ENCODE results near the gene RNF150. TPM values are rescaled to one million over a fixed set of nuclear protein-coding genes. Genes with fewer than 3 reads are reported as not detected.

RNF150 gene
- total and polyA plus RNA-seq, 8 donors = 1.9 to 15.2 (median 14.1) TPM

DNA sequence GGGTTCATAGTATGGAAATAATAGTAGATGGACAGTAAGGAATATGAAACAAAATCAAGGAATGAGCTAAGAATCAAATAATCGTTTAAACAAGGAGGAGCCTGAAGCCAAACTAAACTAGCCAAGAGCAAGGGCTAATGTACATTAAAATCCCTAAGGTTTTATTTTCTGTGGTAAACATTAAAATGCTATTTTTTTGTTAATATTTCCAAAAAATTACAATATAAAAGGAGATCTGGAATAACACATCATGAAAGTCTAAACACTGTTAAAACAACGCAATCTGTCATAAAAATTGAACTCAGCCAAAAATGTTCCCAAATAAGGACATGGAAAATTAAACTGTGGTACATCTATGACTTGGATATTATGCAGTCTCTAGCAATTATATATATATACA is 188.2 kb downstream of the RNF150 start:
- intact Hi-C loops (cut with DNase I) = no loop called here
- Histone ChIP-seq H3K4me3 (no peak overlapping the region), H3K36me3 (no peaks in the 10 kb centered on the region), H3K27me3 (no peaks in the 10 kb centered on the region), H3K4me1 (no peaks in the 10 kb centered on the region), H3K9me3 (no peaks in the 10 kb centered on the region), H3K27ac (no peak overlapping the region)
- ATAC-seq = no peak
- DNase-seq = no peak
- TF ChIP-seq, protein P1, sequence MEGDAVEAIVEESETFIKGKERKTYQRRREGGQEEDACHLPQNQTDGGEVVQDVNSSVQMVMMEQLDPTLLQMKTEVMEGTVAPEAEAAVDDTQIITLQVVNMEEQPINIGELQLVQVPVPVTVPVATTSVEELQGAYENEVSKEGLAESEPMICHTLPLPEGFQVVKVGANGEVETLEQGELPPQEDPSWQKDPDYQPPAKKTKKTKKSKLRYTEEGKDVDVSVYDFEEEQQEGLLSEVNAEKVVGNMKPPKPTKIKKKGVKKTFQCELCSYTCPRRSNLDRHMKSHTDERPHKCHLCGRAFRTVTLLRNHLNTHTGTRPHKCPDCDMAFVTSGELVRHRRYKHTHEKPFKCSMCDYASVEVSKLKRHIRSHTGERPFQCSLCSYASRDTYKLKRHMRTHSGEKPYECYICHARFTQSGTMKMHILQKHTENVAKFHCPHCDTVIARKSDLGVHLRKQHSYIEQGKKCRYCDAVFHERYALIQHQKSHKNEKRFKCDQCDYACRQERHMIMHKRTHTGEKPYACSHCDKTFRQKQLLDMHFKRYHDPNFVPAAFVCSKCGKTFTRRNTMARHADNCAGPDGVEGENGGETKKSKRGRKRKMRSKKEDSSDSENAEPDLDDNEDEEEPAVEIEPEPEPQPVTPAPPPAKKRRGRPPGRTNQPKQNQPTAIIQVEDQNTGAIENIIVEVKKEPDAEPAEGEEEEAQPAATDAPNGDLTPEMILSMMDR (IDR thresholded peaks at IDR 0.05) = no peak

DNA sequence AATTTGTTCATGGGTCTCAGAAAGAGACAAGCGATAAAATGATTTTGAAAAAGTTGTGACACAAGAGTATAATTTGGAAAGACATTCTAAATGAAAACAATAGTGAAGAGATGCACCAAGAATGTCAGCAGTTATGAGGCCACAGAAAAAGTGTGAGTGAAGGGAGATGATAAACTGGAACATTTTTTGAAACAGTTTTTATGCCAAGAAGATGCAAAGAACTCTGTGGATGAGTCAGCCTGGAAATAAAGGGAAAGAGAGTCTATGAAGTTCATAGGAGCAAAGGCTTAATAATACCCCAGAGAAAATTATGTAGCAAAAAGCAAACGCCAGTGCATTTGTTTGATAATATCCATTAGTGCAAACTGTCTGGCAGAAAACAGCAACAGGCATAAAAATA is 188.7 kb downstream of the RNF150 start:
- ATAC-seq (no peak), DNase-seq (no peak)
- H3K9me3 ChIP-seq = no peaks in the 10 kb centered on the region
- no peak overlapping the region for H3K27ac ChIP-seq
- no peaks in the 10 kb centered on the region for H3K27me3 ChIP-seq
- TF ChIP-seq, protein P1 (IDR thresholded peaks at IDR 0.05) = no peak
- H3K4me1 ChIP-seq = no peaks in the 10 kb centered on the region
- intact Hi-C loops (cut with DNase I) = no loop called here
- H3K4me3 ChIP-seq = no peak overlapping the region
- H3K36me3 ChIP-seq = no peaks in the 10 kb centered on the region

DNA sequence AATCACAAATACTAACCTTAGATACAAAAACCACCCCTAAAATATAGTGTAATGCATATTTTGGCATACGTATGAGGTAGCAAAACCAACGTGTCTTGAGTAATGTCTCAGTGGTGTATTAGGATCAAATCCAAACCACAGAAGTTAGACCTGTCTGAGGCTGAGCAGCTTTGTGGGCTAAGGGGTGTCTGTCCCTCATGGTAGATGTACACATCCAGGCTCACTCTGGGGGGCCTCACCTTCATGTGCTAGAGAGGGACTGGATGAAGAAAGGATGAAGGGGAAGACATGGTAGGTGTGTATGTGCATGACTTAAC is 189.1 kb downstream of the RNF150 start:
- Histone ChIP-seq H3K36me3 (no peaks in the 10 kb centered on the region), H3K27ac (no peak overlapping the region), H3K9me3 (no peaks in the 10 kb centered on the region), H3K4me3 (no peak overlapping the region), H3K4me1 (no peaks in the 10 kb centered on the region), H3K27me3 (no peaks in the 10 kb centered on the region)
- DNase-seq (no peak), ATAC-seq (no peak)
- intact Hi-C loops (cut with DNase I) = no loop called here
- TF ChIP-seq, protein P1 (IDR thresholded peaks at IDR 0.05) = no peak

DNA sequence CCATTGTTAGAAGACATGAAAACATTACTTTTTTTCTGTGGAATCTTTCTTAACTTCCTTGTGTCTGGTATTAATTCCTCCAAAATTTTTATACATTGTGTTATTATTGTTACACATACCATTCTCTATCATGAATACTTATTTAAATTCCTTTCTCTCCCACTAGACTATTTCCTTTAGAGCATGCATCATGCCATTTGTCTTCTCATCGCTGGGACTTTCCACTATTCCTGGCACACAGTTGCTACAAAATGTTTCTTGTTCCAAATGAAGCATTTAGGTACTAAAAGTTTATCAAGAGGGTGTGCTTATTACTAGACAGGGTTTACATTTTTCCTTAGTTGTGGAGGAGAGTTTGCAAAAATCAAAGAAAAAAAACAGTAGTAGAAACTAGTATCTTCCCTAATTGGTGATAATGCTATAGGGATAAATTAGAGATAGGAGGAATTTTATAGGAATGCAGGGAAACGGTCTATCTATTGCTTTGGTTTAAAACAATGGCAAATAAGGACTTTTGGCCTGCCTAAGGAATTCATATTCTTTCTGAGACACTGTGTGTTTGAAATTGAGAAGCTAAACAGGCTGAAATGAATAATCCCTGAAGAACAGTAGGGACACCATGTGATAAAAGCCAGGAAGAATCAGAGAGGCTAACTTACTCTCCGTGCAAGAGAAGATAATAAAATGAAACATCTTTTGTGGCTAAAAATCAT is 189.6 kb downstream of the RNF150 start:
- H3K4me1 ChIP-seq = no peaks in the 10 kb centered on the region
- ATAC-seq (no peak), DNase-seq (no peak)
- no peaks in the 10 kb centered on the region for H3K27me3 ChIP-seq
- TF ChIP-seq, protein P1 (IDR thresholded peaks at IDR 0.05) = no peak
- no peak overlapping the region for H3K27ac ChIP-seq
- intact Hi-C loops (cut with DNase I) = no loop called here
- no peak overlapping the region for H3K4me3 ChIP-seq
- H3K36me3 ChIP-seq = no peaks in the 10 kb centered on the region
- no peaks in the 10 kb centered on the region for H3K9me3 ChIP-seq

DNA sequence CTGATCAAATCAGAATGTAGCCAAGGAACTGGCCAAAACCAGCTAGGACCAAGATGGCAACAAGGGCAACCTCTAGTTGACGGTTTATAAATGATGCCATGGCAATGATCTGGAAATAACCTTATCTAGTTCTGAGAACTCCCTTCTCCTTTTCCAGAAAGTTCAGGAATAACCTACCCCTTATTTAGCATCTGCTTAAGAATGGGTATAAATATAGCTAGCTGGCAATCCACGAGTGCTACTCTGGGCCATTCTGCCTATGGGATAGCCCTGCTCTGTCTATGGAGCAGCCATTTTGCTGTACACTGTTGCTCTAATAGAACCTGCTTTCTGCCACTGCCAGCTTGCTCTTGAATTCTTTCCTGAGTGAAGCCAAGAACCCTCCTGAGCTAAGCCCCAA is 192.7 kb downstream of the RNF150 start:
- ATAC-seq (no peak), DNase-seq (no peak)
- TF ChIP-seq, protein P1 (IDR thresholded peaks at IDR 0.05) = no peak
- Histone ChIP-seq H3K4me1 (no peaks in the 10 kb centered on the region), H3K4me3 (no peak overlapping the region), H3K9me3 (no peaks in the 10 kb centered on the region), H3K27me3 (no peaks in the 10 kb centered on the region), H3K27ac (no peak overlapping the region), H3K36me3 (no peaks in the 10 kb centered on the region)
- intact Hi-C loops (cut with DNase I) = no loop called here
